ENCODE data around the gene POMC.

POMC gene

DNA sequence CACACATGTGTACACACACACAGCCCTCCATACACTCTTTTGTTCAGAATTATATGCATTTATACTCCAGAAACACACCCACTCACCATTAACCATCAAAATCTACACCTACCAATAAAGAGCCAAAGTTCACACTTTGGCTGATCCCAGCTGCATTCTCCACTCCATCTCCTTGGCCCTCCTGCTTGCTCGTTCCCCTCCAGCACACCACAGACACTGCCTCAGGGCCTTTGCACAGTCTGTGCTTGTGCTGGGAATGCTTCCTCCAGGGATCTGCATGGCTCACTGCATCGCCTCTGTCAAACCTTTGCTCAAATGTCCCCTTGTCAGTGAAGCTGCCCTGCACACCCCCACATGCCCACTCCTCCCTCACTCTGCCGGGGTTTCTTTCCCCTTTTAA lies 46.0 kb downstream of the POMC start:
- TF ChIP-seq JUND (IDR thresholded peaks at IDR 0.05; ENCODE audit: low read depth): no peak
- in situ Hi-C loops (cut with HindIII; ENCODE audit: low pct_unique_long_range_greater_than_20kb, low sequenced_read_pairs): no loop called here
- DNase-seq (ENCODE audit: low read depth in 1 of 2, low spot score in 1 of 2): no peak

DNA sequence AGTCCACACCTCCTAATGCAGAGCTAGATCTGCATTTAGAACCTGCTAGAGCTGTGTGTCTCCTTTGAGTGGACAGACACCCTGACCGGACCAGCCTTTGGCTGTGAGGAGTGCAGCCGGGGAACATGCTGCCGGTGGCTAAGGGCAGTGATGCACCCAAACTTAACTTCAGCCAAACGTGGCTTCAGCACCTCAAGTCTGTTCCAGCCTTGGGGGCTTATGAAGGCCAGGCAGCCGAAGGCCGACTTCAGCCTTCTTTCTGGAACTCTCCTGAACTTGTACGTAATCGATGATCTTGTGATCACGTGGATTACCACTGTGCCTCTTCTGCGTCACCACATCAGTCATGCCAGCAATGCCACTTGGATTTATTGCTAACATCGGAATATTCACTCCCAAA lies 49.1 kb downstream of the POMC start:
- no peak for DNase-seq (ENCODE audit: low read depth in 1 of 2, low spot score in 1 of 2)
- in situ Hi-C loops (cut with HindIII; ENCODE audit: low pct_unique_long_range_greater_than_20kb, low sequenced_read_pairs): no loop called here
- TF ChIP-seq JUND (IDR thresholded peaks at IDR 0.05; ENCODE audit: low read depth): no peak

DNA sequence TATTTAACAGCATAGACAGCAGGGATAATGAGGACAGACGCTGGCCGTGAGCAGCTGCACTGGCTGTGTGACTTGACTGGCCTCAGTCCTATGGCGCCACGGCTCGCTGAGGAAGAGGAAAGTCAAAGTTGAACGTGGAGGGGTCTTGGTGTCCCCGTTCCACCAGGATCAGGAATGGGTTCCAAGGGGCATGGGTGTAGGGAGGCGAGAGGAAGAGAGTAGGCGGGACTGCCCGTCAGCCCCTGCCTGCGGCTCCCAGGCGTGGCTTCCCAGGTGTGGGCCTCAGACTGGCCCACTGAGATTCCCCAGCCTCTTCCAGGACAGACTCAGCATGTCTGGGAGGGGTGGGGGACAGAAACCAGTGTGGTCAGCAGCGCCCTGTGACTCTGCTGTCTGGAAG lies 51.4 kb downstream of the POMC start:
- no peak for TF ChIP-seq JUND (IDR thresholded peaks at IDR 0.05; ENCODE audit: low read depth)
- no peak for DNase-seq (ENCODE audit: low read depth in 1 of 2, low spot score in 1 of 2)
- in situ Hi-C loops (cut with HindIII; ENCODE audit: low pct_unique_long_range_greater_than_20kb, low sequenced_read_pairs): no loop called here

DNA sequence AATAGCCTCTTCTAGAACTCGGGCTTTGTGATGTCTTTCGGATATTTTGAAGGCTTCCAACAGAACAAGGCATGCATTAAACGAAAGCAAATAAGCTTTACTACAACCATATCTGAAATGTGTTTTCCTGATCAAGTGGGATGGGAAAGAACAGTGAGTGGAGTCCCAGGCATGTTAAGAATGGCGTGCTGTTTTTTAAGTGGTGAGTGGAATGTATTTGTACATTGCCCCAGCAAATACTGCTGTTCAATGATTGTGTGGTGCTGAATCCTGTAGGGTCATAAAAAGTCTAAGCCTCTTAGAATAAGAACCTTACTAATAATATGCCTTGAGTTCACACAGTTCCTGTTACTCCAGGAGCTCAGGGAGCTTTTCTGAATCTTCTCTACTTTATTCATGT lies 52.5 kb downstream of the POMC start:
- peak in 1 of 2 experiments; percentile 43 for DNase-seq (ENCODE audit: low read depth in 1 of 2, low spot score in 1 of 2)
- TF ChIP-seq JUND (IDR thresholded peaks at IDR 0.05; ENCODE audit: low read depth): no peak
- in situ Hi-C loops (cut with HindIII; ENCODE audit: low pct_unique_long_range_greater_than_20kb, low sequenced_read_pairs): no loop called here

DNA sequence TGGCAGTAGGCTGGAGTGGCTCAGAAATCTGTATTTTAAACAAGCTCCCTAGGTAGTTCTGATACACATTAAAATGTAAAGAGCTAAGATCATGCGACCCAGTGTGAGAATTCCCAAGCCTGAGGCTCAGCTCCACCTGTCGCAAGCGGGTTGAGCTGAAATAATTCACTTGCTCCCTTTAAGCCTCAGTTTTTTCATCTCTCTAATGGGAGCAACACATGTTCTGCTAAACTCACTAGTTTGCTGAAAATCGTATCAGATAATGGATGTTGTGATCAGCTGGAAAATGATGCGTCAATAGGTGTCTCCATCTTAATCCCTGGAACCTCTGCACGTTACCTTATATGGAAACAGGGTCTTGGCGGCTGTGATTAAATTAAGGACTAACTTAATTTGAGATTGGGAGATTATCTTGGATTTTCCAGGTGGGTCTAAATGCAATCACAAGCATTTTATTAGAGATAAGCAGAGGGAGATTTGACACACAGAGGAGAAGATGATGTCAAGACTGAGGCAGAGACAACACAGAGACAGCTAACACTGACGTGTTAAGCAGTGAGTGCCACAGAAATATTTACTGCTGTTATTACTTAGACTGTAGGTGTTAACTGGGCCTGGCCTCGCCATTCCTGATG lies 53.0 kb downstream of the POMC start:
- no peak for TF ChIP-seq JUND (IDR thresholded peaks at IDR 0.05; ENCODE audit: low read depth)
- no peak for DNase-seq (ENCODE audit: low read depth in 1 of 2, low spot score in 1 of 2)
- in situ Hi-C loops (cut with HindIII; ENCODE audit: low pct_unique_long_range_greater_than_20kb, low sequenced_read_pairs): no loop called here

DNA sequence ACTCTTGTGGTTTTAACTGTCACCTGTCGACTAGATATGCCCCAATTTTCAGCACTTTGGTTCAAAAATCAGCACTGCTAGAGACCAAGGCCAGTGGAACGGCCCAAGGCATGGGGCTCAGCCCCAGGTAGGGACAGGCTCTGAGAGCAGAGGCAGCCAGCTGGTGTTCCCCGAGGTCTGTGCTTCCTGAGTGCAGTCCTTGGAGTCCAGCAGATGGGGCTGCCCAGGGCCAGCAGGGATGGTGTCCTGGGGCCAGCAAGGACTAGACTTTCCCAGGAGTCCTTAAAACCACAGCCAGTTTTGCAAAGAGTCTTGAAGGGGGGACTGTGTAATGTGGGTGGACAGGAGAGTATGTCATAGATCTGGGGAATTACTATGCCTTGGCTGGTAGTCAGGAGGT lies 56.3 kb downstream of the POMC start:
- no peak for TF ChIP-seq JUND (IDR thresholded peaks at IDR 0.05; ENCODE audit: low read depth)
- DNase-seq (ENCODE audit: low read depth in 1 of 2, low spot score in 1 of 2): no peak
- in situ Hi-C loops (cut with HindIII; ENCODE audit: low pct_unique_long_range_greater_than_20kb, low sequenced_read_pairs): no loop called here

Data from T47D (cell line).